ENCODE data around the gene MRPS6. TPM values are rescaled to one million over a fixed set of nuclear protein-coding genes. Genes with fewer than 3 reads are reported as not detected.

Gene MRPS6
- total RNA-seq, 1 experiment from 2014 or later = 41.0 TPM

GRCh38 chr21:34133392-34133791 is 60.0 kb downstream of the MRPS6 start:
- intact Hi-C loops (cut with micrococcal nuclease; ENCODE audit: unreplicated experiment) = no loop called here
- Histone ChIP-seq H2AFZ (no peak overlapping the region), H3K9me3 (ENCODE audit: insufficient read depth, low read depth) (no peaks in the 10 kb centered on the region), H3K27ac (no peak overlapping the region), H3K27me3 (ENCODE audit: insufficient read depth, low read depth) (no peaks in the 10 kb centered on the region), H3K9me2 (ENCODE audit: insufficient read depth) (no peaks in the 10 kb centered on the region), H3K4me1 (replicated peaks; ENCODE audit: insufficient read depth) (no peaks in the 10 kb centered on the region), H3F3A (ENCODE audit: insufficient read depth, low read depth) (no peaks in the 10 kb centered on the region), H4K20me1 (ENCODE audit: insufficient read depth) (no peaks in the 10 kb centered on the region), H3K4me3 (no peak overlapping the region), H3K36me3 (ENCODE audit: low read depth) (no peaks in the 10 kb centered on the region), H3K79me2 (ENCODE audit: low read depth) (0 out of 2 replicates have a peak, but pooled peaks cover 6% of the 10 kb centered on the region), H3K4me2 (no peak overlapping the region)
- DNase-seq = no peak
- POLR2A ChIA-PET (ENCODE audit: unreplicated experiment) = no interaction called here
- no TSS peak for BruUV-seq (replicated peaks)
- CTCF ChIA-PET = no interaction called here
- TF ChIP-seq, protein P1, sequence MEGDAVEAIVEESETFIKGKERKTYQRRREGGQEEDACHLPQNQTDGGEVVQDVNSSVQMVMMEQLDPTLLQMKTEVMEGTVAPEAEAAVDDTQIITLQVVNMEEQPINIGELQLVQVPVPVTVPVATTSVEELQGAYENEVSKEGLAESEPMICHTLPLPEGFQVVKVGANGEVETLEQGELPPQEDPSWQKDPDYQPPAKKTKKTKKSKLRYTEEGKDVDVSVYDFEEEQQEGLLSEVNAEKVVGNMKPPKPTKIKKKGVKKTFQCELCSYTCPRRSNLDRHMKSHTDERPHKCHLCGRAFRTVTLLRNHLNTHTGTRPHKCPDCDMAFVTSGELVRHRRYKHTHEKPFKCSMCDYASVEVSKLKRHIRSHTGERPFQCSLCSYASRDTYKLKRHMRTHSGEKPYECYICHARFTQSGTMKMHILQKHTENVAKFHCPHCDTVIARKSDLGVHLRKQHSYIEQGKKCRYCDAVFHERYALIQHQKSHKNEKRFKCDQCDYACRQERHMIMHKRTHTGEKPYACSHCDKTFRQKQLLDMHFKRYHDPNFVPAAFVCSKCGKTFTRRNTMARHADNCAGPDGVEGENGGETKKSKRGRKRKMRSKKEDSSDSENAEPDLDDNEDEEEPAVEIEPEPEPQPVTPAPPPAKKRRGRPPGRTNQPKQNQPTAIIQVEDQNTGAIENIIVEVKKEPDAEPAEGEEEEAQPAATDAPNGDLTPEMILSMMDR (conservative IDR thresholded peaks at IDR 0.05) = no peak
- no peak for TF ChIP-seq EZH2 (IDR thresholded peaks at IDR 0.05; ENCODE audit: low read depth)

- CTCF ChIA-PET = no interaction called here
- no peaks in the 10 kb centered on the region for H3K4me1 ChIP-seq (replicated peaks; ENCODE audit: insufficient read depth)
- 0 out of 2 replicates have a peak, but pooled peaks cover 6% of the 10 kb centered on the region for H3K79me2 ChIP-seq (ENCODE audit: low read depth)
Measured at GRCh38 chr21:34133802-34134201, 60.4 kb downstream of the MRPS6 start.

GRCh38 chr21:34135330-34135729 is 62.0 kb downstream of the MRPS6 start:
- ChIA-PET POLR2A (ENCODE audit: unreplicated experiment) (no interaction called here), CTCF (no interaction called here)
- H3K4me1 ChIP-seq (replicated peaks; ENCODE audit: insufficient read depth) = no peaks in the 10 kb centered on the region
- no peaks in the 10 kb centered on the region for H3K36me3 ChIP-seq (ENCODE audit: low read depth)
- H2AFZ ChIP-seq = no peak overlapping the region
- H3K9me3 ChIP-seq (ENCODE audit: insufficient read depth, low read depth) = no peaks in the 10 kb centered on the region
- no peaks in the 10 kb centered on the region for H3K27me3 ChIP-seq (ENCODE audit: insufficient read depth, low read depth)
- no peak overlapping the region for H3K4me2 ChIP-seq
- H3K79me2 ChIP-seq (ENCODE audit: low read depth) = 0 out of 2 replicates have a peak, but pooled peaks cover 6% of the 10 kb centered on the region
- BruUV-seq (replicated peaks) = no TSS peak
- H4K20me1 ChIP-seq (ENCODE audit: insufficient read depth) = no peaks in the 10 kb centered on the region
- H3K9me2 ChIP-seq (ENCODE audit: insufficient read depth) = no peaks in the 10 kb centered on the region
- no peaks in the 10 kb centered on the region for H3F3A ChIP-seq (ENCODE audit: insufficient read depth, low read depth)
- TF ChIP-seq EZH2 (IDR thresholded peaks at IDR 0.05; ENCODE audit: low read depth) = no peak
- TF ChIP-seq, protein P1 (conservative IDR thresholded peaks at IDR 0.05) = no peak
- no peak overlapping the region for H3K4me3 ChIP-seq
- H3K27ac ChIP-seq = no peak overlapping the region
- intact Hi-C loops (cut with micrococcal nuclease; ENCODE audit: unreplicated experiment) = no loop called here
- no peak for DNase-seq

More at GRCh38 chr21:34133802-34134201, 60.4 kb downstream of the MRPS6 start:
- no TSS peak for BruUV-seq (replicated peaks)
- no peak overlapping the region for H2AFZ ChIP-seq
- no peak overlapping the region for H3K4me2 ChIP-seq
- no peaks in the 10 kb centered on the region for H4K20me1 ChIP-seq (ENCODE audit: insufficient read depth)
- DNase-seq = no peak
- H3K9me2 ChIP-seq (ENCODE audit: insufficient read depth) = no peaks in the 10 kb centered on the region
- no peaks in the 10 kb centered on the region for H3K9me3 ChIP-seq (ENCODE audit: insufficient read depth, low read depth)
- intact Hi-C loops (cut with micrococcal nuclease; ENCODE audit: unreplicated experiment) = no loop called here
- H3K36me3 ChIP-seq (ENCODE audit: low read depth) = no peaks in the 10 kb centered on the region
- no peaks in the 10 kb centered on the region for H3F3A ChIP-seq (ENCODE audit: insufficient read depth, low read depth)
- POLR2A ChIA-PET (ENCODE audit: unreplicated experiment) = no interaction called here
- no peaks in the 10 kb centered on the region for H3K27me3 ChIP-seq (ENCODE audit: insufficient read depth, low read depth)
- H3K4me3 ChIP-seq = no peak overlapping the region
- H3K27ac ChIP-seq = no peak overlapping the region
- TF ChIP-seq, protein P1 (conservative IDR thresholded peaks at IDR 0.05) = peak; percentile 34; the same call in 1 of the 2 replicates
- no peak for TF ChIP-seq EZH2 (IDR thresholded peaks at IDR 0.05; ENCODE audit: low read depth)

Measured in PC-9 (cell line).